ENCODE measurements around the gene AGAP3. TPM values are rescaled to one million over a fixed set of nuclear protein-coding genes. Genes with fewer than 3 reads are reported as not detected.

The AGAP3 gene
- total and polyA plus RNA-seq, 8 donors: 83.3 to 167 (median 100) TPM

DNA sequence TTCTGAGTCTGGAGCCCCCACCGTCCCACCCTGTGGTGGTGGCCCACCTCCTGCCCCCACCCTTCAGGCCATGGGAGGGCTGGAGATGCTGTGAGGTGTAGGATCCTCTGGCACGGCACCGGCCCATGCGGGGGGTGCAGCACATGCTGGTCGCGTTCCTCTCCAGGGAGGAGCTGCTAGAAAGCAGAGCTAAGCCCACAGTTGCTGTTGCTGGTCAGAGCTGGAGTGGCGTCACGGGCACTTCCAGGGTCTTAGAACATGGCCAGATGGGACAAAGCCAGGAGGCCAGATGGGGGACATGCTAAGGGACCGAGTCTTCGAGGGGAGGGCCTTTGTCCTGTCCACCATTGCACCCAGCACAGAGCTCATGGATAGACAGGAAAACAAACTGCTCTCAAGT is 21.6 kb downstream of the AGAP3 start:
- intact Hi-C loops (cut with DNase I): no loop called here
- ATAC-seq (no peak), DNase-seq (peak in 1 of 4 donors; percentile 74)
- Histone ChIP-seq H3K27me3 (no peaks in the 10 kb centered on the region), H3K27ac (no peak overlapping the region), H3K4me3 (no peak overlapping the region), H3K9me3 (no peaks in the 10 kb centered on the region), H3K4me1 (peaks cover 0 to 28% of the 10 kb centered on the region in 2 donors), H3K36me3 (peaks cover 0 to 8% of the 10 kb centered on the region in 2 donors)
- no peak for TF ChIP-seq CTCF (IDR thresholded peaks at IDR 0.05)

DNA sequence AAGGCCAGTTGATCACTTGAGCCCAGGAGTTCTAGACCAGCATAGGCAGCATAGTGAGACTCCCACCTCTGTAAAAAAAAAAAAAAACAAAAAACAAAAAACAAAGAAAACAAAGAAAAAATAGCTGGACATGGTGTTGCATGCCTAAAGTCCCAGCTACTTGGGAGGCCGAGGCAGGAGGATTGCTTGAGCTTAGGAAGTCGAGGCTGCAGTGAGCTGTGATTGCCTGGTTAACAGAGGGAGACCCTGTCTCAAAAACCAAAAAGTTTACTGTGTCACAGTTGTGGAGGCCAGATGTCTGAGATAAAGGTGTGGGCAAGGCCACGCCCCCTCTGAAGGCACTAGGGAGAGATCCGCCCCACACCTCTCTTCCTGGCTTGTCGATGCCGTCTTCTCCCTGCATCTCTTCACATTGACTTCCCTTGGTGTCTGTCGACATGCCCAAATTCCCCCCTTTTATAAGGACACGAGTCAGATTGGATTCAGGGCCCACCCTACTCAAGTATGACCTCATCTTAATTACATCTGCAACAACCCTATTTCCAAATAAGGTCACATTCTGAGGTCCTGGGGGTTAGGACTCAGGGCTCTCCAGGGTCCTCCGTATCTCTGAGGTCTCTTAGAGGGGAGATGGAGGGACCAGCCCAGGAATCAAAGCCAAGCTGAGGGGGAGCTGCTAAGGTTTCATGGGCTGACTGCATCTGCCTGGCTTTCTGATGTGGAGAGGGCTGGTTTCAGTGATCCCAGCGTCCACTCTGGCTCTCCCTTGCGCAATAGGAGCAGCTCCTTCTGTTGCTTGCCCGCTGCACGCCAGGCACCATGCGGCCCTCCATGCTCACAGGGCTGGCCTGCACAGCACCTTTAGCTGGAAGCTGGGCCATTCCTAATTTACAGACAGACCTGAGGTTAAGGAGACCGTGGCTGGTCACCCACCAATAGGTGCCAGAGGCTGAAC is 23.1 kb downstream of the AGAP3 start:
- Histone ChIP-seq H3K27me3 (peaks cover 0 to 3% of the 10 kb centered on the region in 2 donors), H3K4me1 (peaks cover 0 to 42% of the 10 kb centered on the region in 2 donors), H3K27ac (peak overlapping the region in 1 of 2 donors; percentile 34), H3K9me3 (no peaks in the 10 kb centered on the region), H3K36me3 (peaks cover 0 to 8% of the 10 kb centered on the region in 2 donors), H3K4me3 (no peak overlapping the region)
- no peak for TF ChIP-seq CTCF (IDR thresholded peaks at IDR 0.05)
- ATAC-seq: peak; percentile 8
- intact Hi-C loops (cut with DNase I): loop anchor here in 1 of 2 donors (10.0 kb wide), 1 partner anchor 215 kb away; no protein-coding TSS in a partner anchor
- DNase-seq: peak in 1 of 4 donors; percentile 76

DNA sequence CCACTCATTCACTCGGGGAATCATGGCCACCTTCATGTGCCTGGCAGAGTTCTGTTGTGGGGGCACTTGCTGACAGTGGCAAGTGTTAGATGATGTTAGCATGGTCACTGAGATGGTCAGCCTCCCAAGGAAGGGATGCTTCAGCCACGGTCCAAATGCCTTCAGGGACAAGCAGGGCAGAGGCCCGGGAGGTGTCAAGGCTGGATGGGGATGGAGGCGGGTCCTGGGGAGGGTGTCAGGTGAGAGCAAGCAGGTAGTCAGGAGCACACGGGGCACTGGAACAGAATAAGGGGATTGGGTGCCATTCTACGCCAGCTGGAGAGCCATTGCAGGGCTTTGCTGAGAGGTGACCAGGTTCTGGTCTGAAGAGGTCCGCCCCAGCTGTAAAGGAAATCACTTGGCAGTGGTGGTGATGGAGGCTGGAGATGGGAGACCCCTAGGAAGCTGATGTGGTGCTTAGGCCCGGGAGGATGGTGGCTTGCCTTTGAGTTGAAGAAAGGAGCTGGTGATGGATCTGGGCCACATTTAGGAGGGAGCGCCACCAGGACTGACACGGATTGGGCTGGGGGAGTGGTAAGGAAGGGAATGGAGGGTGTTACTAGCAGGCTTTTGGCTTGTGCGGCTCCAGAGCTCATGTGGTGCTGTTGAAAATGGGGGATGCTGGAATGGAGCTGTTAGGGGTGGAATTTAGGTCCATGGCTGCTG is 24.1 kb downstream of the AGAP3 start:
- DNase-seq: peak in 1 of 4 donors; percentile 66
- Histone ChIP-seq H3K4me3 (no peak overlapping the region), H3K9me3 (no peaks in the 10 kb centered on the region), H3K27ac (no peak overlapping the region), H3K27me3 (peaks cover 0 to 5% of the 10 kb centered on the region in 2 donors), H3K4me1 (peaks cover 0 to 44% of the 10 kb centered on the region in 2 donors), H3K36me3 (peaks cover 0 to 4% of the 10 kb centered on the region in 2 donors)
- intact Hi-C loops (cut with DNase I): loop anchor here in 1 of 2 donors (10.0 kb wide), 1 partner anchor 216 kb away; no protein-coding TSS in a partner anchor
- TF ChIP-seq CTCF (IDR thresholded peaks at IDR 0.05): no peak
- no peak for ATAC-seq

DNA sequence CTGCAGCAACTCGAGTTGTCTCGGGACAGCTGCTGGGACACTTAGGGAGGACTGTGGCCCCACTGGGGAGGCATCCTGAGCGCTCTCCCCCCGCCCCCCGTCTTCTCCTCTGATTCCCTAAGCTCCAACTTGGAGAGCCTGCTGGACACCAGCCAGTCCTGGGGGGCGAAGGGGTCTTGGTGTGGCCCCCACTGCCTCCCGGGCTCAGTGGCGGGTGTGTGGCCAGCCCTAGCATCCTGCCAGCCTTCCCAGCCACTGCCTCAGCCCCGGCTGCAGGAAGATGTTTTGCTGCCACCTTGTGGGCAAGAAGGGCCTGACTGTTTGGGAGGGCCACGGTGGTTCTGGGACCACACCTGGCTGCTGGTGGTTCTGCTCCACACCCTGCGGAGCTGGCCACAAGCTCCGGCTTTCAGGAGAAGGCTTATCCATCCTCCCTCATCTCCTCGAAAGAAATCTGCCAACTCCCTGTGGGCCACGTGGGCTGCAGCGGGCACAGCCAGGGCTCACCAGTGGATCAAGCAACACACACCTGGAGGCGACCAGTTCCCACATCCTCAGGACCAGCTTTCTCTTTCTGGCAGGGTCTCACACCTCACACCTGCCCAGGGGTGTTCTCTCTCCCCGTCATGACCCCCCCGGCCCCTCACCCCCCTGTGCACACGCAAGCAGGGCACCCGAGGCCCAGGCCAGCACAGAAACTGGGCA is 24.8 kb downstream of the AGAP3 start:
- ATAC-seq (peak; percentile 62), DNase-seq (peak in 3 of 4 donors; percentile 78 to 91 (median 81))
- Histone ChIP-seq H3K27ac (no peak overlapping the region), H3K27me3 (peaks cover 0 to 5% of the 10 kb centered on the region in 2 donors), H3K36me3 (peaks cover 0 to 4% of the 10 kb centered on the region in 2 donors), H3K4me3 (no peak overlapping the region), H3K9me3 (no peaks in the 10 kb centered on the region), H3K4me1 (peaks cover 0 to 50% of the 10 kb centered on the region in 2 donors)
- intact Hi-C loops (cut with DNase I): loop anchor here in 1 of 2 donors (10.0 kb wide), 1 partner anchor 216 kb away; no protein-coding TSS in a partner anchor
- TF ChIP-seq CTCF (IDR thresholded peaks at IDR 0.05): peak; percentile 87 to 94
